GM18508 (cell line): Measurements from ENCODE around the gene RET.

Source experiments
- ATAC-seq: cut with Tn5 transposase; IDR thresholded peaks from one replicate; pipeline ENCODE4 v1.9.1; 2021; ENCODE audit warnings: moderate number of reproducible peaks; ENCODE audit not compliant: insufficient read depth, unreplicated experiment

Gene RET

GRCh38 chr10:43076876-43077420 is at the start of gene RET:
Gene RET, plus strand, starts transcription at chr10:43077069. Its CDS starts 190 bp downstream, at chr10:43077259.
- no peak for ATAC-seq

- ATAC-seq: no peak
Observed at GRCh38 chr10:43027331-43027955, 49.4 kb upstream of the RET start.

- no peak for ATAC-seq
Observed at GRCh38 chr10:43028143-43028542, 48.7 kb upstream of the RET start.

- no peak for ATAC-seq
Observed at GRCh38 chr10:43029043-43029442, 47.8 kb upstream of the RET start.

- ATAC-seq: no peak
Observed at GRCh38 chr10:43032613-43033012, 44.3 kb upstream of the RET start.

- ATAC-seq: no peak
Observed at GRCh38 chr10:43035800-43036199, 41.1 kb upstream of the RET start.

GRCh38 chr10:43036481-43037428 is 40.1 kb upstream of the RET start:
- ATAC-seq: no peak

- no peak for ATAC-seq
Observed at GRCh38 chr10:43037440-43037839, 39.4 kb upstream of the RET start.

- no peak for ATAC-seq
Observed at GRCh38 chr10:43037942-43038782, 38.7 kb upstream of the RET start.

- ATAC-seq: no peak
Observed at GRCh38 chr10:43038783-43039623, 37.9 kb upstream of the RET start.

GRCh38 chr10:43039624-43040481 is 37.0 kb upstream of the RET start:
- no peak for ATAC-seq

- ATAC-seq: no peak
Observed at GRCh38 chr10:43040482-43041256, 36.2 kb upstream of the RET start.

GRCh38 chr10:43041422-43042342 is 35.2 kb upstream of the RET start:
- no peak for ATAC-seq

GRCh38 chr10:43042503-43043341 is 34.1 kb upstream of the RET start:
- ATAC-seq: no peak

GRCh38 chr10:43043342-43043772 is 33.5 kb upstream of the RET start:
- ATAC-seq: no peak
